SKM-1 (cell line): ENCODE results near the gene SELENOO.
"Not testable (repeated sequence)": the region's sequence is repeated elsewhere in the genome, so short reads cannot be mapped to it uniquely, and the experiment has no call there.

Experiments used
- DNase-seq: peaks from one replicate; lab custom pipeline; 2025; ENCODE audit not compliant: unreplicated experiment; lab: John Stamatoyannopoulos, UW

The SELENOO gene

DNA sequence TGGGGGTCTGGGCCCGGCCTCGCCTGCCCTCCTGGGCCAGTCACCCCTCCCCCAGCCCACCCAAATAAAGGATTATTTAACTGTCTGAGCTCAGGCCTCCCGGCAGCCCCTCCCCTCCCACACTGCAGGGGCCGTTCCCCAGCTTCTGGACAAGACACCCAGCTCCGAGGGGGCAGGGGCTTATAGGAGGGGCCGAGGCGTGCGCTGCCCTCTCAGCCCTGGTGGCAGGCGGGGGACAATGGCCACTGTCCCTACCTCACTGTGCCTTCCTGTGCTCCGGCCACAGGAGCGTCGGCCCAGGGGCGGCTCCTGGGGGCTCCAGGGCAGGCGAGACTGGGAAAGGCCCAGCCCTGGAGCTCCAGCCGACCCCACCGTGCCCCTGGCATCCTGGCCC lies 2.2 kb upstream of the SELENOO start:
- DNase-seq = no peak

DNA sequence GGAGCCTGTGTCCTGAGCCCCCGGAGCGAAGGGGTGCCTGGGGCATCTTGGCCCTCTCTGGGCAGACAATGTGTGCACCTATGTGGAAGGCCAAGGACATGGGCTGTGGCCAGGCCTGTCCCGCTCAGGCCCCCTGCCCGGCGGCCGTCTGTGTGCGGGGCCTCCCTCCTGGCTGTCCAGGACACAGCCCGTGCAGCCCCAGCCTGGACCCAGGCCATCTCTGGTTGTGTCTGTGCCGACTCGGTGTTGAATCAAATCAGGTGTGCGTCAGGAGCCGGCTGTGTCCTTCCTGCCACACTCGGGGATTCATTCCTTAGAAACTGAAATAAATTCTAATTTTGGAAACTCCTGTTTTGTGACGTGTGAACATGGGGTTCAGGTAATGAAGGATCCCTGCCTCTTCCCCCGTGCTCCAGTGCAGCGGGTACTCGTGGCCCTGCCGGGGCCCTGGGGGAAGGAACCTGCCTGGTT lies 1.5 kb upstream of the SELENOO start:
- DNase-seq = no peak

DNA sequence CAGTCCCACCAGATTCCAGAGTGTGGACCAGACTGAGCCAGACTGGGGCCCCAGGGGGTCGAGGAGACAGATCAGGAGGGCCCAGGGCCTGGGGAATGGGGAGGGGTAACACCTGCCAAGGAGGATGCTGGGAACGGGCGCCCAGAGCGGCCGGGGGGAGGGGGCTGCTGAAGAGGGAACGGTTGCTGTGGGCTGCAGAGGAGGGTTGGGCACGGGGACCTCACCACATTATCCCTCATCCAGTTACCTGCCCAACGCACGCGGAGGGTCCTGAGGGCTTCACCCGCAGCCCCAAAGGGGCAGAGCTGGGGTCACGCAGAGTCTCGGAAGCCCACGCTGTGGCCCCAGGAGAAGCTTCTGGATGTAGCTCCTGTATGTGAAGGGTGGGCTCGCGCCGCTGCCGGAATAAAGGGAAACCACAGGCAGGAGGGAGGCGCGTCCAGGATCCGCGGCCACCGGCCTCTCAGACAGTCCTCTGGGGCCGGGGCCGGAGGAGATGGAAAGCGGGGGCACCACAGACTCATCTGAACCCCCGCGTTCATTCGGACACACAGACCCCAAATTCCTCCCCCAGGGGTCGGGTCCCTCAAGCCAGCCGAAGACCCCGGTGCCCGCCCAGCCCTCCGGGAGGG lies 866 bp upstream of the SELENOO start:
- DNase-seq = no peak

DNA sequence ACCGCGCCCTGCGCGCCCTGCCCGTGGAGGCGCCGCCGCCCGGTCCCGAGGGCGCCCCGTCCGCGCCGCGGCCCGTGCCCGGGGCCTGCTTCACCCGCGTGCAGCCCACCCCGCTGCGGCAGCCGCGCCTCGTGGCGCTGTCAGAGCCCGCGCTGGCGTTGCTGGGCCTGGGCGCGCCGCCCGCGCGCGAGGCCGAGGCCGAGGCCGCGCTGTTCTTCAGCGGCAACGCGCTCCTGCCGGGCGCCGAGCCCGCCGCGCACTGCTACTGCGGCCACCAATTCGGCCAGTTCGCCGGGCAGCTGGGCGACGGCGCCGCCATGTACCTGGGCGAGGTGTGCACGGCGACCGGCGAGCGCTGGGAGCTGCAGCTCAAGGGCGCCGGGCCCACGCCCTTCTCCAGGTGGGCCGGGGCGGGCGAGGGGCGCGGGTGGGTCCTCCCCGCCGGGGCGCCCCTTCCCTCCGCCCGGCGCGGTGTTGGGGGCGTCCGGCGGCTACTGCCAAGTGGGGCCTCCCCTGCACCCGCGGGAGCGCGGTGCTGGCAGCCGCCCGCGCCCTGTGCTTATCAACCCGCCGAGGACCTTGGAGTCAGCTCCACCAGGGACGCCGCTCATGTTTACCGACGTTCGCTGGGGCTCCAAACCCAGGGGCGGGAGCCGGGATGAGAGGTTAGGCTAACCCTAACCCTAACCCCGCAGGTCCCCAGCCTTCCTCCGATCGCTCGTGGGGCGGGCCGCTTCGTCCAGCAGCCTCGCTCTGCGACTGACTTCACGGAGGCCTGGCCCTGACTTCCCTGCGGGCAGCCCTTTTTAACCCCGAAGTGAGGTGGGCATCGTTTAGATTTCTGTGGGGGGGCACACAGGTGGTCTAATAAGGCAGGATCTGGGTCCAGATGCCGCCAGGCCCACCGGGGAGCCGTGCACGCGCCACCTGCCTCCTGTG lies 649 bp downstream of the SELENOO start:
- no peak for DNase-seq

DNA sequence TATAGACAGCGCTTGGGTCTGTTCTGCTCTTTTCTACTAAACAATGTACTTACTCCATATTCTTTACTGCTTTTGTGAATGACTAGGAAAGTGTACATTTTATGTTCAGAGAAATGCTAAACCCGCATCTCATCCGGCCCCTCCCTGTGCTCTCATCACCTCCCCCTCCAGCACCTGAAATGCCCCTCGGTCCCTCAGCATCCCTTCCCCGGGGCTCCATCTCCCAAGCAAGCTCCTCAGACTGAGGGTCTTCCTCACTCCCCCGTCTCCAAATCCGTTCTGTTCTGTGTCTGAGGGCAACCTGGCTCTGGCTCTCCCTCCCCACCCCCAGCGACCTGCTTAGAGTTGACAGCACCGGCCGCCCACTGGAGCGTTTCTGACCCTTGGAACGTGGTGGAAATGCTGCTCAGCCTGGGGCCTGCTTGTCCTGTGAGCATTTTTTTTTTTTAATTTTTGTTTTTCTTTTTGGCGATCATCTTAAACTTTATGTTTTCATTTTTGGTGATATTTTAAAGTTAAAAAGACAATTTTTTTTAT lies 1.4 kb downstream of the SELENOO start:
- DNase-seq = no peak

DNA sequence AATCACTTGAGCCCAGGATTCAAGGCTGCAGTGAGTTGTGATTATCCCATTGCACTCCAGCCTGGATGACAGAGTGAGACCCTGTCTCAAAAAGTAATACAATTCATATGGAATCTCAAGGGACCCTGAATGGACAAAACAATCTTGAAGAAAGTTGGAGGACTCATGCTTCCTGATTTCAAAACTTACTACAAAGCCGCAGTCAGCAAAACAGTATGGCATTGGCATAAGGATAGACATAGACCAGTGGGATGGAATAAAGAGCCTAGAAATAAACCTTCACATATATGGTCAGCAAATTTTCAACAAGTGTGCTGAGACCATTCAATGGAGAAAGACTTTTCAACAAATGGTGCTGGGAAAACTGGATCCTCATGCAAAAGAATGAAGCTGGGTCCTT lies 2.5 kb downstream of the SELENOO start:
- DNase-seq = no peak

DNA sequence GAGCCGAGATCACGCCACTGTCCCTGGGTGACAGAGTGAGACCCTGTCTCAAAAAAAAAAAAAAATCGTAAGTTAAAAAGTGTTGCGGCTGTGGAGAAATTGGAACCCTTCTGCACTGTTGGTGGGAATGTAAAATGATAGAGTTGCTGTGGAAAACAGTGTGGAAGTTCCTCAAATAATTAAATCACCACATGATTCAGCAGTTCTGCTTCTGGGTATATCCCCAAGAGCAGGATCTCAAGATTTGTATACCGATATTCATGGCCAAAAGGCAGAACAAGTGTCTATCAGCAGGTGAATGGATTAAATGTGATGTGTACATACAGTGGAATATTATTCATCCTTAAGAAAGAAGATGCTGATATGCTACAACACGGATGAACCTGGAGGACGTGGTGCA lies 3.8 kb downstream of the SELENOO start:
- no peak for DNase-seq

DNA sequence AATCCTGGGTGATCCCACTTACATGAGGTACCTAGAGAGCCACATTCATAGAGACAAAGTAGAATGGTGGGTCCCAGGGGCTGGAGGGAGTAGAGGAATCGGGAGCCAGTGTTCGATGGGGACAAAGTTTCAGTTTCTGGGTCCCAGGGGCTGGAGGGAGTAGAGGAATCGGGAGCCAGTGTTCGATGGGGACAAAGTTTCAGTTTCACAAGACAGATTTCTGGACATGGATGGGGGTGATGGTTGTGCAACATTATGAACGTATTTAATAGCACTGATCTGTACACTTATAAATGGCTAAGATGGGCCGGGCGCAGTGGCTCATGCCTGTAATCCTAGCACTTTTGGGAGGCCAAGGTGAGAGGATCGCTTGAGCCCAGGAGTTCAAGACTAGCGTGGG lies 4.2 kb downstream of the SELENOO start:
- not testable (repeated sequence) for DNase-seq

DNA sequence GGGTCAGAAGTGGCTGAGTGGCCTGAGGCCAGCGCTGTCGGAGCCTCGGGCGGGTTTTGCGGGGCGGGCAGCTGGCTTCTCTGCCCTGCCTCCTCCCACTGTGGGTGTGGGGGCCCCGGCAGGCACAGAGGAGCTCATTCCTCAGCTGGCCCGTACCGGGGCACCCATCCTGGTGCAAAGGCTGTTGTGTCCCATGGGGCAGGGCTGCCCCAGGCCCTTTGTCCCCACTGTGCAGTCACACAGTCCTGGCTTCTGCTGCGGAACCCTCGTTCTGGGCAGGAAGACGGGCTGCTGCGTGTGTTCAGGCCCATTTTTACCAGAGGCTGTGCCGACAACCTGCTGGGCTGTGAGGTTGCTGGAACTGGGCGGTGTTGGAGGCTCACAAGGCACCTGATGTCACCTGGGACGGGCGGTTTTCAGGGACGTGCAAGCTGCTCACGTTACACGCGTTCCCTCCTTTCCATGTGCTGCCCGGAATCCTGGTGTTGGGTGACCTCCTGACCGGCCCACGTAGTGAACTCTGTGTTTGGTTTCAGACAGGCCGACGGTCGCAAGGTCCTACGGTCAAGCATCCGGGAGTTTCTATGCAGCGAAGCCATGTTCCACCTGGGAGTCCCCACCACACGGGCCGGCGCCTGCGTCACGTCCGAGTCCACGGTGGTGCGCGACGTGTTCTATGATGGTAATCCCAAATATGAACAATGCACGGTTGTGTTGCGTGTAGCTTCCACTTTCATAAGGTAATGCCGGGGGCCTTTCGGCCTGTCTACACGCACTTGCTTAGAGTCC lies 5.2 kb downstream of the SELENOO start:
- no peak for DNase-seq

DNA sequence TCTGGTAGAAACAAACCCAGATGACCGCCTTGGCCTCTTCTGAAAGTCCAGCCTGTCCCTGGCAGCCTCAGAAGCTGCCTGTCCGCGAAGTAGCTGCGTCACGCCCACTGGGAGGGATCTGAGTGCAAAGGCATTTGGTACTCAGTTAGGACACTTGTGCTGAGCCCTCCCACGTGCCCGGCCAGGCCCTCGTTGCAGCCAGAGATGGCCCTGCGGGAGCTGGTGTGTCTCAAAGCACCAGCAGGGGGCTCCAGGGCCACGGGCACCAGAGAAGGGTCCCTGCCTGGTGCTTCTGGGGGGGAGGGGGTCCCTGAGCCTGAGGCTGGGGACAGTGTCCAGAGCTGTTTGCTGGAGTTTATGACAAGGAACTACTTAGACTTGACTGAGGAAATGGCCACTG lies 5.8 kb downstream of the SELENOO start:
- DNase-seq = no peak

DNA sequence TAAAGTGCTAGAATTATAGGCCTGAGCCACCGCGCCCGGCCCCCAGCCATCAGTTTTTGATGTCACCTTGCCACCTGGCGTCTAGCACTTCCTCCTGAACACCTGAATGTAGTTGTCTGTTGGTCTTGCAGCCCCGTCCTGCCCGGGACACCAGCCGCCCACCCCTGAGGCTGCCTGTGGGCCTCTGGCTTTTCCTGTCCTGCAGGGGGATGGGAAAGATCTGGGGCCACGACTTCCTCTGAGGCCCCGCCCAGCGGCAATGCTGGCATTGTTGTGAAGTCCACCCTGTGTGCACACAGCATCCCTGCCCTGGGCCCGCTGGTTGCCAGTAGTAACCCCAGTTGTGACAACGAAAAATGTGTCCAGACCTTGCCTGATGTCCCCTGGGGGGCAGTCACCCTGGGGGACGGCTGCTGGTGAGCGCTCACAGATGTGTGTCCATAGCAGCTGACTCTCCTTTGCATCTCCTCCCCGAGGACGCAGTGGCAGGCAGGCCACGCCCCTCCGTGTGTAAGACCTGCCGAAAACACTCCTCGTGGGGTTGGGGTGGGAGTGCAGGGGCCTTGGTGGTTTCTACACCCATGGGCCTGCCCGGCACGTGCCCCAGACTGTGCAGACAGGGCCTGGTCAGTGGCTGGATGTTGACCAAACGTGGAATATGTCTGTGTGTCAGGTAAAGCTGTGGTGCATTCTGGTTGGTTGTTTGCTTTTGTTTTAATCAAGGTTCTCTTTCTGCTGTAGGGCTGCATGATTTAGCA lies 6.8 kb downstream of the SELENOO start:
- DNase-seq = no peak

DNA sequence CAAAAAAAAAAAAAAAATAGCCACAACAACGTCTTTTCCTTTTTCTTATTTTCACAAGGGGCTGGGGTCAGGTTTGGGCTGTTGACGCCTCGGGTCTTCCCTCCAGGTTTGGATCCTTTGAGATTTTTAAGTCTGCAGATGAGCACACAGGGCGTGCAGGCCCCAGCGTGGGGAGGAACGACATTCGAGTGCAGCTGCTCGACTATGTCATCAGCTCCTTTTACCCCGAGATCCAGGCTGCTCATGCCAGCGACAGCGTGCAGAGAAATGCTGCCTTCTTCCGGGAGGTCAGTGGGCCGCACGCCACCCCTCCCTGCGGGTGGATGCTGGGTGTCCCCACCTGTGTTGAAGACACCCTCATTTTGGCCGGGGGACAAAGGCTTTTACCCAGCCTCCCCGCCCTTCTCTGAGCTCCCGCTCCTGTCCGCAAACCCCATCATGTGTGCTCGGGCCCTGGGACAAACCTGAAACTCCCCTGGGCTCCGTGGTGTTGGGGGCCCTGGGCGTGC lies 7.7 kb downstream of the SELENOO start:
- no peak for DNase-seq

DNA sequence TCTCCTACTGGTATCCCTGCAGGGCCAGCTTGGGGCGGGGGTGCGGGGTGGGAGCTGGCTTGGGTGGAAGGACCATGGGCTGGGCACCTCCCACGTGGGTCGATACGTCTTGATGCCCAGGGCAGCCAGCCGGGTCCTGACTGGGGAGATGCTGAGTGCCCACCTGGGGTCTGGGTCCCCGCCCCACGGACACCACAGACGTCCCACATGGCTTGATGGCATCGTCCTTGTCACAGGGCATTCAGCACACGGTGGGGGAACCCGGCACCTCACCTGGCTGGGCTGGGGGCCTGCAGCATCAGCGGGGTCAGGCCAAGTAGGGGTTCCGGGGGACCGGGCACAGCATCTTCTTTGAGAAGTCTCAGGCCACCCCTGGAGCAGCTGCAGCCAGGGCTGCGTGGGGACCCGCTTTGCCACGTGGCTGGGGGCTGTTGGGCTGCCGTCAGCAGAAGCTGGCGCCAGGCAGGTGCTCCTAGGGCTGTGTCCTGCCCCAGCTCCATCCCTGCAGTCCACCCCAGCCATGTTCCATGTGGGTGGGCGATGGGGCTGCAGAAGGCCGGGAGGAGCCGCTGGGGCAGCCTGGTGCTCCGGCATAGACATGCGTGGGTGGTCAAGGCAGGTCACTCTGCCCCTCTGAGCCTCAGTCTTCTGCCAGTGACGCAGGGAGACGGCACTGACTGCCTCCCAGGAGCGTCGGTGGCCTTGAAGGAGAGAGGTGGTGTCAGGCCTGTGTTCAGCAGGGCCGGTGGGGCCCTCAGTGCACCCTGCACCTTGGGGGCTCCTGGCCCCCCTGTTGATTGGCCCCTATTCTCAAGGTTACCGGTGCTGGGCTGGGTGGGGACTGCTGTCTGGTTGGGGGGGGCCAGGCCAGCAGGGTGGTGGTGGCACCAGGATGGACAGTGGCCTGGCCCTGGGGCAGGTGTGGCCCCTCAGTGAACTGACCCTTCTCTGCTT lies 8.4 kb downstream of the SELENOO start:
- no peak for DNase-seq

DNA sequence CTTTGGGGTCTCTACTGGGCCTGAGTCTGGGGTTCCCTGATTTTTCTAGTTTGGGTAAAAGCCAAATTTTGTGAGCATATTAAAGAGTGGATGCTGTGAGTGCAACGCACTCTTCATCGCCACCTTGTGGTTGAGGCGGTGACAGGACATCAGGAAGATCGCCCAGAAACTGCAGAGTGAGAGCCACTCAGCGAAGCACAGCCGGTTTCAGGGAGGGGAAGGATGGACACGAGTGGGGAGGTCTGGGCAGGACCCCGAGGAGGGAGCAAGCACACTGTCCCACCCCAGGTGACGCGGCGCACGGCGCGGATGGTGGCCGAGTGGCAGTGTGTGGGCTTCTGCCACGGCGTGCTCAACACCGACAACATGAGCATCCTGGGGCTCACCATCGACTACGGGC lies 9.1 kb downstream of the SELENOO start:
- no peak for DNase-seq

DNA sequence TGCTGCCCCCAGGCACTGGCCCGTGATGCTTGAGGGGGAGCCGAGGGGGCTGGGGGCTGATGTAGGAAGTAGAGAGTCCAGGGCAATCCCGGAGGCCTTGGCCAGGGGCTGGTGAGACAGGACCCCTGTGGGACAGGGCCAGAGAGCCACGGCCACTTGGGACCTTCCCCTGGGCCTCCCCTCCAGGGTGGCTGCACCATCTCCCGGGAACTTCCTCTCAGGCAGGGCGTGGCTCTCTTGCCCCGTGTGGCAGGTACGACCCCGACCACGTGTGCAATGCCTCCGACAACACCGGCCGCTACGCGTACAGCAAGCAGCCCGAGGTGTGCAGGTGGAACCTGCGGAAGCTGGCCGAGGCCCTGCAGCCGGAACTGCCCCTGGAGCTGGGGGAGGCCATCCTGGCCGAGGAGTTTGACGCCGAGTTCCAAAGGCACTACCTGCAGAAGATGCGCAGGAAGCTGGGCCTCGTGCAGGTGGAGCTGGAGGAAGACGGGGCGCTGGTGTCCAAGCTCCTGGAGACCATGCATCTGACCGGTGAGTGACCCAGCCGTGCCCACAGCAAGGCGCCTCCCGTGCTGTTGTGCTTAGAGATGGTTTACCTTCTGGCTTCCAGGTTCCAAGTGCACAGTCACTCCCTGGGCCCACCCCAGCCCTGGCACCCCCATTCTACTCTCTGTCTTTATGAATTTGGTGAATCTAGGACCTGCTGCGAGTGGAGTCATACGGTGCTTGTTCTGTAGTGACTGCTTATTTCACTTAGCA lies 9.7 kb downstream of the SELENOO start:
- no peak for DNase-seq

DNA sequence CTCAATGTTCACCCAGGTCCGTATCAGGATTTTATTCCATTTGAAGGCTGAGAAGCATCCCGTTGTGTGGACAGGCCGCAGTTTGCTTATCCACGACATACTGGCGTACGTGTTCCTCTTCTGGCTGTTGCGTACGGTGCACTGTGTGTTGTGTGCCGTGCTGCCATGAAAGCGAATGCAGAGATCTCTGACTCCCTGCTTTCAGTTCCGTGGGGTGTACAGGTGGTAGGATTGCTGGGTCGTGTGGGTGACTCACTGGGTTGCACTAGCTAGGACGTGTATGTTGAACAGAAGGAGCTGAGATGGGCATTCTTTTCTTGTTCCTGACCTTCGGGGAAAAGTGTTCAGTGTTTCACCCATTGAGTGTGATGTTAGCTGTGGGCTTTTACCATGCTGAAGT lies 10.3 kb downstream of the SELENOO start:
- DNase-seq = no peak

DNA sequence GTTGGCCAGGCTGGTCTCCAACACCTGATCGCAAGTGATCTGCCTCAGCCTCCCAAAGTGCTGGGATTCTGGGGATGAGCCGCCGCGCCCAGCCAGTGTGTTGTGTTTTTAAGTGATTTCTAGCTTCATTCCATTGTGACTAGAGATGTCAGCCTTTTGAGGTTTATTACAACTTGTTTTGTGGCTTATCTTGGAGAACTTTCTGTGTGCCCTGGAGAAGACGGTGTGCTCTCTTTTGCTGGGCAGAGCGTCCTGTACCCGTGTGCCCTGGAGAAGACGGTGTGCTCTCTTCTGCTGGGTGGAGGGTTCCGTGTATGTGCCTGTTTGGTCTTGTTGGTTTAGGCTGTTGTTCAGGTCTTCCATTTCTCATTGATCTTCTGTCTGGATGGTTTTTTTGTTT lies 12.5 kb downstream of the SELENOO start:
- no peak for DNase-seq

DNA sequence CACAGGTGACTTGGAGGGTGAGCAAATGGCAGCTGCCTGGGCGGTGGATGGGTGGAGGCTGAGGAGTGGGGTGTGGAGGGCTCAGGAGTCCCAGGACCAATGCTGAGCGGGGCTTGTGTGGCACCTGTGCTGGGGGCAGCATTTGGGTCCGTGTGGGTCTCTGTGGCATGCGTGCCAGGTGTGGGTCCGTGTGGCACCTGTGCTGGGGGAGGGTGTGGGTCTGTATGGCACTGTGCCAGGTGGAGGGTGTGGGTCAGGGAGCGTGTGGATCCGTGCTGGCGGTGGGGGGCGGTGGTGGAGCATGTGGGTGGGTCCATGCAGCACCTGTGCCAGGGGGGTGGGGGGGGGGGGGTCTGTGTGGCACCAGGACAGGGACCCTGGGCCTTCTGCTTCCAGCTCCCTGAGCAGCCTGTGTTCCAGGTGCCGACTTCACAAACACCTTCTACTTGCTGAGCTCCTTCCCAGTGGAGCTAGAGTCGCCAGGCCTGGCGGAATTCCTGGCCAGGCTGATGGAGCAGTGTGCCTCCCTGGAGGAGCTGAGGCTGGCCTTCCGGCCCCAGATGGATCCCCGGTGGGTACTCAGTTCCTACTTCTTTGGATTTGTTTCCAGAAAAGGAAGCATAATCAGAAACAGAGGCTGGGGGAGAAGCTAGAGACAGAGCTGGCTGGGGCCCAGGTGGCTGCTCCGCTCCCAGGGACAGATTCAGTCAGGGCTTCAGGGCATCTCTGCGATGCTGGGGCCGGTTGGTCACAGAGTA lies 14.7 kb downstream of the SELENOO start:
- no peak for DNase-seq
